Activated CD8-positive, alpha-beta T cell treated with anti-CD3 and anti-CD28 coated beads for 36 hours (primary cell): ENCODE measurements around the gene SLC13A5. TPM values are rescaled to one million over a fixed set of nuclear protein-coding genes. Genes with fewer than 3 reads are reported as not detected.

Experiments
- ATAC-seq: fragments of 200-7000 bp; cut with Tn5 transposase; one replicate; pipeline ENCODE4 v1.10.0; 2021; ENCODE audit warnings: mild to moderate bottlenecking, moderate library complexity
- CTCF ChIA-PET: fragments of 350-600 bp; sonication (Branson Sonifier 250); formaldehyde crosslinking; loops from one replicate; lab custom pipeline; 2021; ENCODE audit warnings: antibody characterized with exemption; lab: Charles Lee
- POLR2A ChIA-PET: fragments of 350-600 bp; sonication (Branson Sonifier 250); formaldehyde crosslinking; loops from one replicate; lab custom pipeline; 2021; ENCODE audit warnings: antibody characterized with exemption; lab: Charles Lee
- DNase-seq: peaks from one replicate; pipeline ENCODE4 v3.0.0-alpha.2; 2020
- H3K27ac Mint-ChIP-seq: one replicate; pipeline ENCODE4 v1.8.0; 2021; ENCODE audit warnings: mild to moderate bottlenecking, mixed read lengths
- H3K27me3 Mint-ChIP-seq: one replicate; pipeline ENCODE4 v1.8.0; 2021; ENCODE audit warnings: mixed read lengths
- H3K36me3 Mint-ChIP-seq: one replicate; pipeline ENCODE4 v1.8.0; 2021; ENCODE audit warnings: low read depth, mixed read lengths
- H3K4me1 Mint-ChIP-seq: one replicate; pipeline ENCODE4 v1.8.0; 2021; ENCODE audit warnings: low read depth, mixed read lengths
- H3K4me3 Mint-ChIP-seq: one replicate; pipeline ENCODE4 v1.8.0; 2021; ENCODE audit warnings: mild to moderate bottlenecking, moderate library complexity, mixed read lengths
- H3K9me3 Mint-ChIP-seq: one replicate; pipeline ENCODE4 v1.8.0; 2021; ENCODE audit warnings: mixed read lengths
- CTCF ChIP-seq: fragments of 200-600 bp; IDR thresholded peaks from one replicate; pipeline ENCODE4 v1.8.0; 2022; ENCODE audit warnings: antibody characterized with exemption, mild to moderate bottlenecking
- intact Hi-C: fragments of 100-400 bp; cut with micrococcal nuclease; formaldehyde crosslinking; loops from one replicate; pipeline ENCODE4 v1.10.0; 2022
- total RNA-seq, 2 experiments: library from RNA; stranded (reverse); gene quantifications; one replicate each; pipeline ENCODE4 v1.2.3, GENCODE V29; 2021

The SLC13A5 gene
- total RNA-seq, 2 experiments from 2014 or later = not detected

- intact Hi-C loops = no loop called here
- ATAC-seq (no peak), DNase-seq (no peak)
- no peak overlapping the region for H3K27ac Mint-ChIP-seq
- ChIA-PET CTCF (interaction anchor here (0.8 to 1.2 kb wide), 2 partner anchors 19 to 158 kb away, joined by 3 to 5 read pairs; no protein-coding TSS in a partner anchor), POLR2A (no interaction called here)
- no peaks in the 10 kb centered on the region for H3K9me3 Mint-ChIP-seq
- no peak overlapping the region for H3K4me3 Mint-ChIP-seq
- peaks cover 25% of the 10 kb centered on the region for H3K27me3 Mint-ChIP-seq
- no peaks in the 10 kb centered on the region for H3K36me3 Mint-ChIP-seq
- H3K4me1 Mint-ChIP-seq = no peaks in the 10 kb centered on the region
- TF ChIP-seq CTCF = no peak
Observed at GRCh38 chr17:6684881-6685767, 28.0 kb downstream of the SLC13A5 start.

GRCh38 chr17:6684460-6684783 is 28.7 kb downstream of the SLC13A5 start:
- no peaks in the 10 kb centered on the region for H3K4me1 Mint-ChIP-seq
- no peak overlapping the region for H3K27ac Mint-ChIP-seq
- ATAC-seq = no peak
- DNase-seq = no peak
- TF ChIP-seq CTCF = no peak
- intact Hi-C loops = no loop called here
- ChIA-PET CTCF (interaction anchor here (0.8 to 1.2 kb wide), 2 partner anchors 18 to 159 kb away, joined by 3 to 5 read pairs; no protein-coding TSS in a partner anchor), POLR2A (no interaction called here)
- H3K9me3 Mint-ChIP-seq = no peaks in the 10 kb centered on the region
- H3K4me3 Mint-ChIP-seq = no peak overlapping the region
- H3K27me3 Mint-ChIP-seq = peaks cover 24% of the 10 kb centered on the region
- H3K36me3 Mint-ChIP-seq = no peaks in the 10 kb centered on the region

- POLR2A ChIA-PET = no interaction called here
- no peak for TF ChIP-seq CTCF
Observed at GRCh38 chr17:6683730-6684459, 29.3 kb downstream of the SLC13A5 start.

GRCh38 chr17:6683081-6683684 is 30.0 kb downstream of the SLC13A5 start:
- ATAC-seq (no peak), DNase-seq (no peak)
- Mint-ChIP-seq H3K27ac (no peak overlapping the region), H3K36me3 (no peaks in the 10 kb centered on the region), H3K4me1 (no peaks in the 10 kb centered on the region), H3K4me3 (no peak overlapping the region), H3K9me3 (no peaks in the 10 kb centered on the region), H3K27me3 (peaks cover 32% of the 10 kb centered on the region)
- CTCF ChIA-PET = interaction anchor here (0.8 kb wide), 1 partner anchor 9 kb away, joined by 4 read pairs; no protein-coding TSS in a partner anchor
- intact Hi-C loops = no loop called here
- TF ChIP-seq CTCF = no peak
- POLR2A ChIA-PET = no interaction called here

More at GRCh38 chr17:6683730-6684459, 29.3 kb downstream of the SLC13A5 start:
- Mint-ChIP-seq H3K4me3 (no peak overlapping the region), H3K9me3 (no peaks in the 10 kb centered on the region), H3K4me1 (no peaks in the 10 kb centered on the region), H3K27me3 (peaks cover 25% of the 10 kb centered on the region), H3K27ac (no peak overlapping the region), H3K36me3 (no peaks in the 10 kb centered on the region)
- ATAC-seq (no peak), DNase-seq (no peak)
- intact Hi-C loops = no loop called here
- CTCF ChIA-PET = interaction anchor here (0.8 to 1.2 kb wide), 2 partner anchors 18 to 160 kb away, joined by 3 to 5 read pairs; no protein-coding TSS in a partner anchor
